DMS79 treated with DMSO at 0.1 percent for 48 hours (cell line): ENCODE data around the gene POLR2J.
"Not testable (repeated sequence)": the region's sequence is repeated elsewhere in the genome, so short reads cannot be mapped to it uniquely, and the experiment has no call there.

ENCODE experiments used
- DNase-seq: peaks from one replicate; lab custom pipeline; 2025; lab: John Stamatoyannopoulos, UW

POLR2J gene

DNA sequence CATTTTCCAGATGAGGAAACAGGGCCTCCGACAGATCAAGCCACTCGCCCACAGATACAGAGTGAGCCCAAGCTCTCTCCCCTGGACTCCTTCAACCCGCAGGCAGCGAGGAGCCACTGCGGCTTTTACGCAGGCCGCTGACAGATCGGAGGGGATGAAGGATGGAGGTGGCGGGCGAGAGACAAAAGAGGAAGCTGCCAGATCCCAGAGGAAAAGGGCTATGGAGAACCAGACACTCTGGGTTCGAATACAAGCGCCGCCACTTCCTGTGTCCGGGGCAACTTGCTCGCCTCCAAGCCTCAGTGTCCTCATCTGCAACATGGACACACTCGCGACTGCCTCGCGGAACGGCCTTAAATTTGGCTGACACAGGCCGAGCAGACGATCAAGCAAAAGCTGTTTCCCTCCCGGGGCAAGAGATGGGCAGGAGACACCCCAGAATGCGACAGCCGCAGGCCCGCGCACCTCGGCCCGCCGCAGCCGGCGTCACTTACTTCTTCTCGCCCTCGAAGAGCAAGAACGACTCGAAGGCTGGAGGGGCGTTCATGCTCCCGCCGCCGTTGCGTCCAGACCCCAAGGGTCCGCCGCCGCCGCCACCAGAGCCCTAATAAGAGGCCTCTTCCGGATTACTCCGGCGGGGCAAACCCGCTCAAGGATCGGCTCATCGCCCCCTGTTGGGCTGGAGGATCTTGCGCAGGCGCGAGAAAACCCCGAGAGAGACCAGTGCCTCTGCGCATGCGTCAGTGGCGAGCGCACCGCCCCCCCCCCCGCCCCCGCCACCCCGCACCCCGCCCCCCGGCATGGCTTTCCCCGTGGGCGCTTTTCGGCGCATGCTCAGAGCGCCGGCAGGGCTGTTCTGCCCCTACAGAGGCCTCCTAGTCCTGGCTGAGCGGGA lies at the start of gene POLR2J:
TSS of gene POLR2J (minus strand) at position 609 of the 895 bp plus-strand sequence. CDS start at position 547, 62 bp downstream.
- DNase-seq: not testable (repeated sequence)

DNA sequence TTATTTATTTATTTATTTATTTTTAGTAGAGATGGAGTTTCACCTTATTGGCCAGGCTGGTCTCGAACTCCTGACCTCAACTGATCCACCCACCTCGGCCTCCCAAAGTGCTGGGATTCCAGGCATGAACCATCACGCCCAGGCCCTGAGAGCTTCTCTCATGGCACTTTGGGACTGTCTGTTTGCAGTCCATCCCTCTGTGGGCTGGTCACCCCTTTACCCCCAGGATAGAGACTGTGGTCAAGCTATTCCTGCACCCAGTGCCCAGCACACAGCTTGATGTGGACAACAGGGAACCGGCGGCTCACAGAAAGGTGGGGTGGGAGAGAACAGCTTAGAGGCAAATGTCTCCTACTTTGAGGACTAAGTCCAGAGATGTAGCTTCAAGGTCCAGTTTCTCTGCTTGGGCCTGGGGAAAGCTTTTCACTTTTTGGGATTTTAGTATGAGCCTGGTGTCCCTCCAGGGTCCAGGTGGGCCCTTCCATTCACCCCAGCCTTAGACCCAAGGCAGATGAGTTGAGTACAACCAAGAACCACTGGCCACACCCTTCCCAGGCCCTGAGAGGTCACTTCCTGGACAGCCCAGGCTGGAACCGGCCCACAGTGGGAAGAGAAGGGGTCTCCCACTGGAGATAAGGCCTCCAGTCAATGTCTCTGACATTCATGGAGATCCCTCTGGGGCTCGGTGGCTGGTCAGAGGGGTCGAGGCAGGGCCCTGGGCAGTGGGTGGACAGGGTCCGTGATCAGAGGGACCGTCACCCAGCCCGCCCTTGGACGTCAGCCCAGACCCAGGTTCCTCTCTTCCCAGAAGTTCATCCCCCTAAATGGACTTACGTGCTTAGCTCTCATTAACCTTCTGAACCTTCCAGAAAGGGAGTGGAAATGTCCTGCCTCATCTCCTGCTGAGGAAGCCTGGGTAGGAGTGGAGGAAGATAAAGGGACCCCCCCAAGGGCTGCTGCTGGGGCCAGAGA lies 49.4 kb upstream of the POLR2J start:
- DNase-seq: not testable (repeated sequence)

DNA sequence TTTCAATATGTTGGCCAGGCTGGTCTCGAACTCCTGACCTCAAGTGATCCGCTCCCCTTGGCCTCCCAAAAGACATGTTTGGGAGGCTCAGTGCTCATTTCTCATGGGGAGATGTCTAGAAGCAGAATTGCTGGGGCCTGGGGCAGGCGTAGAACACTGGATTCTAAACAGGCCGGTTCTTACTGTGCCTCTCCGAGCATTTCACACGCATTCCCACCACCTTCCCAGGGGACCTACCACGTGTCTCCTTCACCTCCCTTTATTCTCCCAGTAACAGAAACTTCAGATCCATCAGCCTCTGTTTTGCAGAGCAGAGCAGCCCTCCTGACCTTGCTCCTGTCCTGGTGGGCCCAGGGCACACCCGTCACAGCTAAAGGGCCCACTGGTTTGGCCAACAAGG lies 48.5 kb upstream of the POLR2J start:
- DNase-seq: not testable (repeated sequence)

DNA sequence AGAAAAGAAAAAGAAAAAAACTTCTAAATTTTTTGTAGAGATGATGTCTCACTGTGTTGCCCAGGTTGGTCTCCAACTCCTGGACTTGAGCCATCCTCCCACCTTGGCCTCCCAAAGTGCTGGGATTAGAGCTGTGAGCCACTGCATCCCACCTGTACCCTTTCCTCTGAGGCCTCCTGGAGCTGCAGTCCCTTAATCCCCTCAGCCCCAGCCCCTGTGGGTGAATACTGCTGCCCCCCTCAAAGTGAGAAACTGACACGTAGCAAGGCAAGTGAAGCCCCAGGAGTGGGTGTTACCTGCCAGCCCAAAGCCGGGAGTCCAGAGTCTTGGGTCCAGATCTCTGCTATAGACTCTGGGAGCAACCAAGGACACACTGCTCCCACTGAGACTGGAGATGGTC lies 46.1 kb upstream of the POLR2J start:
- DNase-seq: not testable (repeated sequence)

DNA sequence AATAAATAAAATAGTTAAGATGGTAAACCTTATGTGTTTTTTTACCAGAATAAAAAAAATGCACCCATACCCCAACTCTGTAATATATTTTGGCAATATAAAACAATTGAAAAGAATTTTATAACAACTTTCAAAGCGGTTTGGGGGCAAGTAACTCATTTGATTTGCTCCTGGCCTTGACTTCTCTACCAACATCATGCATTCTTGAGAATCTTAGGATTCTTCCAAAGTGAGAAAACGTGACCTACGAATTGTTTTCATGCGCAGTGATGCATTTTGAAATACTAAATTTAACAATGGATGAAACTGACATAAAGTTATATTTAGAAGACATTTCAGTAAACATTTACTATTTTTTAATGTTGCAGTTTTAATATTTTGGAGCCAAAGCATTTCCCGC lies 42.1 kb upstream of the POLR2J start:
- not testable (repeated sequence) for DNase-seq

DNA sequence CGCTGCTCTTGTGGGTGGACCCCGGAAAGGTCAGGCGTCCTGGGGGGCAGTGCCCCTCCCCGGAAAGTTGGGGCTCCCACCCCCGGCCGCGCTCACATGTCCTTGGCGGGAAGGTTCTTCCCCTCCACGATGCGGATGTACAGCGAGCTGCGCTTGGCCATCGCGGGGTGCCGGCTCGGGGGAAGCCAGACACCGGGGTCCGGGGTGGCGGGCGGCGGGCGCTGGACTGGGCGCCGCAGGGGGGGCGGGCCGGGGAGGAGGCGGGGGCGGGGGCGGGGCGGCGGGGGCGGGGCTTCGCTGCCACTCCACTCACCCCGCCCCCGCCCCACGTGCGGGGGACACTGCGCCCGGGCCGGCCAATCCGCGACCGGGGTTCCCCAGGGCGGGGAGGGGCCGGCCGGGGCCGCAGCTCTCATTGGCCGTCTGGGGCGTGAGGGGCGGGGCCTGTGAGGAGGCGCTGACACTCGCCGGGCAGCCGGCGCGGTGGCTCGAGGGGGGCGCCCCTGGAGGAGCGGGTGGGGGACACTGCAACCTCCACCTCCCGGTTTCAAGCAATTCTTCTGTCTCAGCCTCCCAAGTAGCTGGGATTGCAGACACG lies 38.9 kb upstream of the POLR2J start, which contains the start of gene RASA4B:
TSS of gene RASA4B (minus strand) at position 228 of the 598 bp plus-strand sequence. CDS start at position 161, 67 bp downstream.
- DNase-seq: not testable (repeated sequence)

DNA sequence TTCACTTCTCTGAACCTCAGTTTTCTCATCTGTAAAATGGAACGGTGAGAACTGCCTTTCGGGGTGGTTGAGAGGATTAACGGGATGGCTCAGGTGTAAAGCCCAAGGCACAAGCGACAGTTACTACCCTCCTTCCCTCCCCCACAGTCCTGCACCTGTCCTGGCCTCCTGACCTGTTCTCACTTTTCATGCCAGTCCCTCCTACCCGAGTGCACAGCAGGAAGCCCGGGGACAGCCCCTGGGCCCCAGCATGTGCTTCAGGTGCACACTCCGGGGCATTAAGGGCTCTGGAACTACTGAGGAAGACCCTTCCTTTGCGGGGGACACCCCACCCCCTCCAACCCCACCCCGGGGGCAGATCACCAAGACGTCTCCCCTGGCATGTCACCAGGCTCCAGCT lies 38.2 kb upstream of the POLR2J start:
- DNase-seq: not testable (repeated sequence)

DNA sequence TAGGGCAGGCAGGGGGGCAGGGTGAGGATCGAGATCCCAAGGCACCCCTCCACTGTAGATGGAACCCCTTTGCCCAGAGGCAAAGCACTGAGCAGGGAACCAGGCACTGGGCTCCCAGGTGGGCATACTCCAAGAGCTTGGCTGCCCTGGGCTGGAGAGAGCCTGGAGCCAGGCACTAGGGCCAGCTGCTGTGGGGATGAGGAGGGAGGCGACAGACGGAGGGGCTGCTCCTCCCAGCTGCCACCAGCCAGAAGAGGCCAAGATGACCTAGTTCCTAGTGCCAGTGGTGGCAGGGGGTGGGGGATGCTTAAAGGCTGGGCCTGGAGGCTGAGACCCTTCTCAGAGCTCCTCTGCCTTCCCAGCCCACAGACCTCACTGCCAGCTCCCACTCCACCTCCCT lies 37.2 kb upstream of the POLR2J start:
- DNase-seq: not testable (repeated sequence)

DNA sequence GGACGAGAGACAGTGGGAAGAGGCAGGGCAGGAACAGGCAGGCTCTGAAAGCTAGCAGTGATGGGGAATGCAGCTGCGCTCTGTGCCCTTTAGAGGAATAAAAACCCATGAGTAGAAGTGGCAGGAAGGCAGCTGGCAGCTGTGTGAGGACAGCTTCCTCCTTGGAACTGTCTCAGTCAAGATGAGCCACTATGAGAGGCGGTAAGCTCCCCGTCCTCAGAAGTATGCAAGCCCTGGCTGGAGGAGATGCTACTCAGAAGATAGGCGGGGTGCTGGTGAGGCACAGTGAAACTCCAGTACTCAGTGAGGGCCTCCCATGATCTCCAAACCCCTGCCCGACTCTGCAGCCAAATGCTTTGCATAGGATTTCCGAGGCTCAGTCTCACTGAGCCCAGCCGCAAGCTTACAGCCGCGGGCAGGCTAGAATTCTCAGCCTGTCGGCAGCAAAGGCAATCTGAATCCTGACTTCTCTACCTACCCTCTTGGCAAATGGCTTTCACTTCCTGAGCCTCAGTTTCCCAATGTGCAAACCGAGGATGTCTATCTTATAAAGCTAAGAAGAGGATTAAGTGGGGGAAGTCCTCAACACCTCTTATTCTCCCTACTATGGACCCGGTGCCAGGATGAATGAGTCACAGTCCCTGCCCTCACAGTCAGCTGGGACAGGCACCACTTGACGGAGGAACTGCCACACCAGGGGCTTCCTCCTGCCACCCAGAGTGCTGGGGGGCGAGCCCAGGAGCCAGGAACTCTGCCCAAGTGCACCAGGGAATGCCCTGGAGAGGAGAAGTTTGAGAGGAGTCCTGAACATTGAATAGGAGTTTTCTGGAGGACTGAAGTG lies 36.4 kb upstream of the POLR2J start:
- DNase-seq: not testable (repeated sequence)

DNA sequence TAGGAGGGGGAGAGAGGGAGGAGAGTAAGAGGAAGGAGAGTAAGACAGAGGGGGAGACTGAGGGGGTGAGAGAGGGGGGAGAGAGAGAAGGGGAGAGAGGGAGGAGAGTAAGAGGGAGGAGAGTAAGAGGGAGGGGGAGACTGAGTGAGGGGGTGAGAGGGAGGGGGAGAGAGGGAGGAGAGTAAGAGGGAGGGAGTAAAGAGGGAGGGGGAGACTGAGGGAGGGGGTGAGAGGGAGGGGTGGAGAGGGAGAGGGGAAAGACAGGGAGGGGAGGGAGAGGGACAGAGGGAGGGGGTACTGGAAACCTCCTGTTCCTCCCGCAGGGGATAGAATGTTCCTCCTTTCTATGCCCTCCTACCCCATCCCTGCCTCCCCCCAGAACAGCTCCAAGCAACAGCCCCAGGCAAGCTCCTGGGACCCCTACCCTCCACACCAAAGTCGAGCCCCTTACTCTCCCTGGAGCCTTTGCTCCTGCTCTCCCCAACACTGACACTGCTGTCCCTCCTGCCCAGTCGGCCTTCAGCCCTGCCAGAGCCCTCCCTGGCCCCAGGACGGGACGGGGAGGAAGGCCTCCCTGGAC lies 34.0 kb upstream of the POLR2J start:
- not testable (repeated sequence) for DNase-seq

DNA sequence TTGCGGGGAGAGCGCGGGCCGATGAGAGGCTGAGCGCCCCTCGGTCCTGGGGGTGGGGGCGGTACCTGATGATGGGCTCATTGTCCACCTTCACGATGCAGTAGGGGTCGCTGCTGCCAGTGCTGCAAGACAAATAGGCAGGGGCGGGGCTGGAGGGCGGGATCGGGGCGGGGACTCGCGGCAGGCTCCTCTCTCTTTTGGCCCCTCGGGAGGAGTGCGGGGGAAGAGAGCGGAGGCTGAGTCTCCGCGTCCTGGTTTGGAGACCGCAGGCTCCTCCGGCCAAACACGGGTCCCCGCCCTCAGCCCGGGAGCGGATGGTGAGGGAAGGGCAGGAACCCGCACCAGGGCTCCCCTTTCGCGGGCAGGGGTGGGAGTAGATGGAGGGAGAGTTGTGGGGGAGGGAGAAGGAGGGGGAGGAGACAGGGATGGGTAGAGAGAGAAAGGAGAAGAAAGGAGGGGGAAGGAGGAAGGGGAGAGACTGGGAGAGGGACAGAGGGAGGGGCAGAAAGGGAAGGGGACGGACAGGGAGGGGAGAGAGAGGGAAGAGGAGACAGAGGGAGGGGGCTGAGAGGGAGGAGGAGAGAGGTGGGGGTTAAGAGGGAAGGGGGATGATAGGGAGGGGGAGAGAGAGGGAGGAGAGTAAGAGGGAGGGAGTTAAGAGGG lies 33.3 kb upstream of the POLR2J start:
- not testable (repeated sequence) for DNase-seq

DNA sequence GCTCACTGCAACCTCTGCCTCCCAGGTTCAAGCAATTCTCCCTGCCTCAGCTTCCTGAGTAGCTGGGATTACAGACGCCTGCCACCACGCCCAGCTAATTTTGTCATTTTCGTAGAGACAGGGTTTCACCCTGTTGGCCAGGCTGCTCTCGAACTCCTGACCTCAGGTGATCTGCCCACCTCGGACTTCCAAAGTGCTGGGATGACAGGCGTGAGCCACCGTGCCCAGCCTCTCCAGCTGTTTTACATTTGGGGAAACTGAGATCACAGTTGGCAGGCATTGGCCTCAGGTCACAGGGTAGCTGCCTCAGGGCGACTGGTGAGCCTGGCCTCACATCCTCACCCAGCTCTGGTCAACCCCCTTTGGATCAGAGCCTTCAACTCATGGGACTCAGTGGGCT lies 31.9 kb upstream of the POLR2J start:
- not testable (repeated sequence) for DNase-seq

DNA sequence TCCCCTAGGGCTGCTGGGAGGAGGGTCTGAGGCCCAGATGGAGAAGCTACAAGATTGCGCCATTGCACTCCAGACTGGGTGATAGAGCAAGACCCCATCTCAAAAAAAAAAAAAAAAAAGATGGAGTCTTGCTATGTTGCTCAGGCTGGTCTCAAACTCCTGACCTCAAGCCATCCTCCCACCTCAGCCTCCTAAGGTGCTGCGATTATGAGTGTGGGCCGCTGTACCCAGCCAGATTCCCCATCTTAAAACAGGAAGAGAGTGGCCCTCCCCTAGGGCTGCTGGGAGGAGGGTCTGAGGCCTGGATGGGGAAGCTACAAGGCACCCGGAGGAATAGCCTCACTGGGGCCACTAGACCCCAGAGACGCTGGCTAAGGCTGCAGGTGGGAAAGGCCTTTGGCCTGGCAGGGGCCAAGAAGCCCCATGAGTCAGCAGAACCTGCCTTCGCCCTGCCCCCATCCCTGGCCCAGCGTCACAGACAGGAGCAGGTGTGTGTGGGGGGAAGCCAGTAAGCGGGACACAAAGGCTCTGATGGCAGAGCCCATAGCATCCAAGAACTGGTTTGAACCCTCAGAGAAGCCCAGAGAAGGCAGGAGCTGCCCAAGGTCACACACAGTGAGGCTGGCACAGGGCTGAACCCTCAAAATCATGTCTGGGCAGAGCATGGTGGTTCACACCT lies 28.8 kb upstream of the POLR2J start:
- DNase-seq: not testable (repeated sequence)

DNA sequence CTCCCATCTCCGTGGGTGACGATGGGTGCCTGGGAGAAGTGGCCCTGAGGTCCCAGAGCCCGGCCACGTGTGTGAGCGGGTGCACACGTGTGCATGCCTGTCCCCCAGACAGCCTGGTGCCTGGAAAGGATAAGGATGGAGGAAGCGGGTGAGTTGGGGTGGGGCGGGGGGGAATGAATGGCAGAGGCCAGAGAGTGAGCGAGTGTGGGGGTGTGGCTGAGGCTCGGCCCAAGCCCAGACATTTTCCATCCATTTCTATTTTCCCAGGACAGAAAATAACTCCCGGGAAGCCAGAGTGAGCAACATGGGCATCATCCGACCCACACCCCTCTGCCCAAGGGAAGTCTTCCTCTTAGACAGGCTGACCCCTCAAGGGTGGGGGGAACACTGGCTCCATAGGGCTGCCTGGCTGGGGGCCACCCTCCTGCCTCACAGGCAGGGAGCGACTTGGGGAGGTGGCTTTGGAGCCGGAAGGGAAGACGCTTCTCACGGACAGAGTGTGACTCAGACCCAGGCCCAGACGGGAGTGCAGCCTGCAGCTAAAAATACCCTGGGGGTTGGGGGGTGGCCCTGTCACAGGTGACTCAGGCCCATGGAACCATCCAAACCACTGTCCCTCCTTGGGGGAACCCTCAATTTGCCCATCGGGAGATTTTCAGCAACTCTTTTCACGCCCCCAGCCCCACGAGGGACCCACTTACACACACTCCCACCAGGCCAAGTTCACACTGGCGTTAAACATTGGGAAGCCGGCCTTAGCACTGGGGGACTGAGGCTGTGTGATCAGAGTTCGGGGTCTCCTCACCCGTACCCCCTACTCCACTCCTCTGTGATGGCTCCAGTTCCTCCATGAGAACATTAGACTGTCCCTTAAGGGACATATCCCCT lies 26.8 kb upstream of the POLR2J start:
- not testable (repeated sequence) for DNase-seq

DNA sequence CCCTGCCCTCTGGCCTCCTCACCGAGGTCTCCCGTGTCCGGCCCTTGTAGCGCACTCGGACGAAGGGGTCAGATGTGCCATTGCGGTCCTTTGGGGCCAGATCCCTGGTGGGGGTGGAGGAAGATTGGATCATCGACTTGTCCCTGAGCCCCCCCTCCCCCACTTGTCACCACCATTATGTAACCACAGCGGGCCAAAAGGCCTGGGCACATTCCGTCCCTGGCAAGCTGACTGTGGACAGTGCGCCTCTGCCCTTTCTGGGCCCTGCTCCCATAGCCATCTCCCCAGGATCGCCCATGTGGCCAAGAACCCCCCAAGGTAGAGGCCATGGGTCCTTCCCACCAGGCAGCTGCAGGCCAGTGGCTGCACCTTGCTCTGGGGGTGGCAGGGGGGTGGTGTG lies 24.4 kb upstream of the POLR2J start:
- not testable (repeated sequence) for DNase-seq

DNA sequence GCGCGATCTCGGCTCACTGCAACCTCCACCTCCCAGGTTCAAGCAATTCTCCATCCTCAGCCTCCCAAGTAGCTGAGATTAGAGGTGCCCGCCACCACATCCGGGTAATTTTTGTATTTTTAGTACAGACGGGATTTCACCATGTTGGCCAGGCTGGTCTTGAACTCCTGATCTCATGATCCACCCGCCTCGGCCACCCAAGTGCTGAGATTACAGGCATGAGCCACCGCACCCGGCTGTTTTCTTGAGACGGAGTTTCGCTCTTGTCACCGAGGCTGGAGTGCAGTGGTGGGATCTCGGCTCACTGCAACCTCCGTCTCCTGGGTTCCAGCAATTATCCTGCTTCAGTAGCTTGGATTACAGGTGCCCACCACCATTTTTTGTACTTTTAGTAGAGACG lies 19.6 kb upstream of the POLR2J start:
- not testable (repeated sequence) for DNase-seq

DNA sequence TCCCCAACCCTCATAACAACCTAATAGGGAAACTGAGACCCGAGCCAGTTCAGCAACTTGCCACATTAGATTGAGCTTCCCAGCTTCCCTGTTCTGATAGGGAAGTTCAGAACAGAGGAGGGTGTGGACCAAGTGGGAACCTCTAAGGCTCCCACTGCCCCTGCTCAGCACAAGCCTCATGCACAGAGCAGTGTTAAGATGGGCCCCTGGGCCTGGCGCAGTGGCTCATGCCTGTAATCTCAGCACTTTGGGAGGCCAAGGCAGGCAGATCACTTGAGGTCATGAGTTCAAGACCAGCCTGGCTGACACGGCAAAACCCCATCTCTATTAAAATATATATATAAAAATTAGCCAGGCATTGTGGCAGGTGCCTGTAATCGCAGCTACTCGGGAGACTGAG lies 18.6 kb upstream of the POLR2J start:
- not testable (repeated sequence) for DNase-seq

DNA sequence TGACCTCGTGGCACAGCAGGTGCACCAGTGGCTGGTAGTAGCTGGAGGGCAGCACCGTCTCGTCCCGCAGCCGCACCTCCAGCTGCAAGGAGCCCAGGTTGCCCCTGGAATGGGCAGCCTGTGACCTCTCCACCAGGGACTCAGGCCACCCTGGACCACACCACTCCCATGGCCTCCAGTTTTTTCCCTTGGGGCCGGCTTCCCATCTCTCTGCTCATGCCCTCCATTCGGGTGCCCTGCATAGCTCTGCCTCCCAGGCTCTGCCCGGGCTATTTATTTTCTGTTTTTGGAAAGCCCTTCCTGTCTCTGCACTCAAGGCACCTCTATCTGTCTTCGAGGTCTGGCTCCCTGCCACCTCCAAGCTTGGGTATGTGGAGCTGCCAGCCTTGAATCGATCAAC lies 18.1 kb upstream of the POLR2J start:
- not testable (repeated sequence) for DNase-seq
